HG03097 (cell line): Measurements from ENCODE around the gene SPATC1L.

ENCODE experiments used
- ATAC-seq: cut with Tn5 transposase; IDR thresholded peaks from one replicate; pipeline ENCODE4 v1.9.1; 2021; ENCODE audit not compliant: unreplicated experiment, low FRiP score

Gene SPATC1L

DNA sequence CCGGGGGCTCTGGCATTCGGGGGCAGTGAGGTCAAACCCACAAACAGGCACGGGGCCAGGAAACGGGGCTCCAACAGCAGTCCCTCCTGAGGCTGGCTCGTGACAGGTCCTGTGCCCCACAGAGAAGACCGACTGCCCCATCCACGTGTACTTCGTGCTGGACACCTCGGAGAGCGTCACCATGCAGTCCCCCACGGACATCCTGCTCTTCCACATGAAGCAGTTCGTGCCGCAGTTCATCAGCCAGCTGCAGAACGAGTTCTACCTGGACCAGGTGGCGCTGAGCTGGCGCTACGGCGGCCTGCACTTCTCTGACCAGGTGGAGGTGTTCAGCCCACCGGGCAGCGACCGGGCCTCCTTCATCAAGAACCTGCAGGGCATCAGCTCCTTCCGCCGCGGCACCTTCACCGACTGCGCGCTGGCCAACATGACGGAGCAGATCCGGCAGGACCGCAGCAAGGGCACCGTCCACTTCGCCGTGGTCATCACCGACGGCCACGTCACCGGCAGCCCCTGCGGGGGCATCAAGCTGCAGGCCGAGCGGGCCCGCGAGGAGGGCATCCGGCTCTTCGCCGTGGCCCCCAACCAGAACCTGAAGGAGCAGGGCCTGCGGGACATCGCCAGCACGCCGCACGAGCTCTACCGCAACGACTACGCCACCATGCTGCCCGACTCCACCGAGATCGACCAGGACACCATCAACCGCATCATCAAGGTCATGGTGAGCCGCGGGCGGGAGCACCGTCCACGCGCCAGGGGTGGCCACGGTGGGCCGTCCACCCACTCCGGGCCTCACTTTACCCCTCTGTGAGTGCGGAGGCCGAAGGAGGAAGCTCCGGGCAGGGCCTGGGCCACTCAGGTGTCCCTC, 72.2 kb downstream of the SPATC1L start:
- ATAC-seq = no peak

DNA sequence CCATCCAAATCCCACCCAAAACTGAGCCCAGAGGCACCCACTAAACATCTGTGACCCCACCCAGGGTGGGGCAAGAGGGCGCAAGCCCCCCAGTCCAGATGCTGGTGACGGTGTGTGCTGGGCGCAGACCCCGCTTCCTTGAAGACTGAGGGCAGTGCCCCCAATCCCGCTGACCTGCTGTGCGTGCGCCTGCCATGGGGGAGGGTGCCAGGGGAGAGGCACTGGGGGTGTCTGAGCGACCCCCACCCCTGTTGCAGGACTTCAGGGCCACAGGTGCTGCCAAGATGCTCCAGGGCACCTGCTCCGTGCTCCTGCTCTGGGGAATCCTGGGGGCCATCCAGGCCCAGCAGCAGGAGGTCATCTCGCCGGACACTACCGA, 73.1 kb downstream of the SPATC1L start:
- ATAC-seq = no peak
